HG03025 (cell line): Measurements from ENCODE around the gene CTRL.
"Not testable (repeated sequence)": the region's sequence is repeated elsewhere in the genome, so short reads cannot be mapped to it uniquely, and the experiment has no call there.

Experiments
- ATAC-seq: cut with Tn5 transposase; IDR thresholded peaks from one replicate; pipeline ENCODE4 v1.9.1; 2021; ENCODE audit warnings: mild to moderate bottlenecking, moderate library complexity; ENCODE audit not compliant: unreplicated experiment, low FRiP score

Gene CTRL

DNA sequence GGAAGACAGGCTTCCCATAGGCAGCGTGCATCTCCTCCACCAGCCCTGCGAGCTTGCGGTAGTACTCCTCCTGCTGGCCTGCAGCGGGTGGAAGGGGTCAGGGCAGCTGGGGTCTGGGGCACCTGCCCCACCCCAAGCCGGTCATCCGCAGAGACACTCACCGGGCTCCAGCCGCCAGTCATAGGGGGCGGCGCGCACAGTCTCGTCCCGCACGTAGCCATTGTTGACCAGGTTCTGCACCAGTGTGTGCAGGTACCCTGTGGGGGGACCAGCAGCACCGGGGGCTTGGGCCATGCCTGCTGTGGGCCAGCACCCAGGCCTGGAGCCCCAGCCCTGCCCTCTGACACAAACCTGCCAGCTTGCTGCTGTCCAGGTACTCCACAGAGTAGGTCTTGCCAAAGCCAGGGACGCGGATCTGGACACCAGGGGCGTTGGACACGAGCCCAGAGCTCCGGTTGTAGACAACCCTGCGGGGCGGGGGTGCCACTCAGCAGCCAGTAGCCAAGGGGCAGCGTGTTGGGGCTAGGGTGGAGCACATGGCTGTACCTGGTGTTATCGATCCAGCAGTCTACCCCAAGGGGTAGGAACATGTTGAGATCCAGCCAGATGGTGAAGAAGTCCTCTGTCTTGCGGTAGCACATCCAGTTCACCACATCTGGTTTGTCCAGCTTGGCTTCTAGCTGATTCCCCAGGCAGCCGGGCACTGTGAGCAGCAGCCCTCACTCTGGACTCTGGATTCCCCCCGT, 11.0 kb upstream of the CTRL start:
- ATAC-seq = no peak

DNA sequence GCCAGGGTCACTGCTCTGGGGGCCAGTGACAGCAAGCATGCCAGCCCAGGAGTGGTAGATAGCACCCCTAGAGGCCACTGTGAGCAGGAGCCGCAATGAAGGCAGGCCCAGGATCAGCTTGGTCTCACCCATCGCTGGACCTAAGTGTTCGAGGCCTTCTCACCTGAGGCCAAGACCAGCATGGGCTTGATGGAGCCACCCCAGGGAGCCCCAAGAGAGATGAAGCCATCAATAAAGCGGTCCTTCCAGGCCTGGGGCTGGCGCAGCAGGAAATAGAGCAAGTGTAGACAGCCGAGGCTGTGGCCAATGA, 10.5 kb upstream of the CTRL start:
- no peak for ATAC-seq

DNA sequence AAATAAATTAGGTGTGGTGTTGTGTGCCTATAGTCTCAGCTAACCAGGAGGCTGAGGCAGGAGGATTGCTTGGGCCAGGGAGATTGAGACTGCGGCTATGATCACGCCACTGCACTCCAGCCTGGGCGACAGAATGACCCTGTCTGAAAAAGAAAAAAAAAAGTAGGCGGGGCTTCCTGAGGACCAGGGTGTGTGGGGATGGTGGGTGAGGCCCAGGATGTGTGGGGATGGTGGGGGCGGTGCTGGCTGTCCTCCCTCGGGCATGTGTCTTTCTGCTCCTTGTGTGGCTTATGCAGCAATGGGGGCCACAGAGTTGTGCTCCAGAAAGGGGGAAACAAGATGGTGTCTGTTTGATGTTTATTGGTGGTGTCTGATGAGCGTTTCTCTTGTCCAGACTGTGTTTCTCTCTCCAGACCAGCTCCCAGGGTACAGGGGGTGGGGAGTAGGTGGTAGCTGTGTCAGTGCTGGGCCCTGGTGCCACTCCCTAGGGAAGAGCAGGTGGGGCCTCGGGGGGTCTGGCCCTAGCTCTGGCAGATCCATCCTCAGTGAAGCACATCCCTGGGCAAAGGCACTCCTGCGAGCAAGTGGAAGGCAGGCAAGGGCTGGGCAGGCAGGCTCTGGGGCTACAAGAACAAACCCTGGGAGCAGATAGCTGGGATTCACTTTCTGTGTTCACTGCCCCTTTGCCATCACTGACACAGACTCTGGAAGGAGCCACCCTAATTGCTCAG, 10.0 kb upstream of the CTRL start:
- no peak for ATAC-seq

DNA sequence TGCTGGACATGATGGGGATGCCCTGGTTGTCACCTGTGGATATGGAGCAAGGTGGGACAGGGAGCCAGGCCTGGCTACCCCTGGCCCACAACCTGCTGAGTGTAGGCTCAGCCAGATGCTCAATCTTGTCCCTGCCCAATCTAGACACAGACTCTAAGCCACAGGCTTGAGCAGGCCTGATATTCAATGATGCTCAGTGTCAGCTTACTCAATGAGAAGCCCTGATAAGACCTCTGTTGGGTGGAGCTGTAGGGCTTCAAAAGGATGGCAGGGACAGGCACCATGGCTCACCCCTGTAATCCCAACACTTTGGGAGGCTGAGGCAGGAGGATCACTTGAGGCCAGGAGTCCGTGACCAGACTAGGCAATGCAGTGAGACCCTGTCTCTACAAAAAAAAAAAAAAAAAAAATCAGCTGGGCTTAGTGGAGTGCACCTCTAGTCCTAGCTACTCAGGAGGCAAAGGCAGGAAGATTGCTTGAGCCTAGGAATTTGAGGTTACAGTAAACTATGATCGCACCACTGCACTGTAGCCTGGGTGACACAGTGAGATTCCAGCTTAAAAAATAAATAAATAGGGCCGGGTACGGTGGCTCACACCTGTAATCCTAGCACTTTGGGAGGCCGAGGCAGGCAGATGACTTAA, 8.9 kb upstream of the CTRL start:
- ATAC-seq = no peak

DNA sequence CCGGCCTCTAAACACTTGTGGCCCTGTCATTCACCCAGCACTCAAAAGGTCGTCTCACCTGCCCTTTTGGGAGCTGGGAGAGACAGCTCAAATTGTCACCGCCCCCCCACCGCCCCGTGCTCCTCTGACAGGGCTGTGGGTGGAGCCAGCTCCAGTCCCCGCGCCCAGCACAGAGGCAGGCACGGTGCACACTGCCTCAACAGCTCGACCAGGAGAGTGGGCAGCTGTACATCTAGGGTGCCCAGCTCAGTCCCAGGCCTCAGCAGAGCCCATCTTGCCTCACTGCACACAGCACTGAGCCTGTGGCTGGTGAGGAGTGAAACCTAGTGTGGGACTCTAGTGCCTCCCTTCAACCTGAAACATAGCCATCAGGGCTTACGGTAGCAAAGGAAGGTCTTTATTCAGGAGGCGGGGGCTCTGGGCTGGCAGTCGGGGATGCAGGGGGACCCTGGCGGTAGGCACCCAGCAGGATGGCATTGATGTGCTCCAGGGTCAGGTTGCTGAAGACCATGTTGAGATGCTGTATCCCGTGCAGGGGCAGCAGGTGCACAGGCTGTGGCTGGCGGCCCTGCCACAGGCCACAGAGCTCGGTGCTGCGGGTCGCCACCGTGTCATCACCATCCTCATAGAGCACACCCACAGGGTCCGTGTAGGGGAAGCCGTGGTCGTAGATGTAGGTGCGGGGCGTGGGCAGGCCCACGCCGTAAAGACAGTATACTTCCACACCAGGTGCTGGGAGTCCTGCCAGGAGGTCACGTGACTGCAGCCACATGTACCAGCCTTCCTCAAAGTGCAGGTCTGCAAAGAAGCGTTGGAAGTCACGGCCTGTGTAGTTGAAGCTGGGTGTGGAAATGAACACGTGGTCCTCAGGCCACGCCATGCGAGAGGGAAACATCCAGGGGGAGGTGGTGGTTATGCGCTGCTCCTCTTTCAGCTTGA, 8.1 kb upstream of the CTRL start:
- ATAC-seq = no peak

DNA sequence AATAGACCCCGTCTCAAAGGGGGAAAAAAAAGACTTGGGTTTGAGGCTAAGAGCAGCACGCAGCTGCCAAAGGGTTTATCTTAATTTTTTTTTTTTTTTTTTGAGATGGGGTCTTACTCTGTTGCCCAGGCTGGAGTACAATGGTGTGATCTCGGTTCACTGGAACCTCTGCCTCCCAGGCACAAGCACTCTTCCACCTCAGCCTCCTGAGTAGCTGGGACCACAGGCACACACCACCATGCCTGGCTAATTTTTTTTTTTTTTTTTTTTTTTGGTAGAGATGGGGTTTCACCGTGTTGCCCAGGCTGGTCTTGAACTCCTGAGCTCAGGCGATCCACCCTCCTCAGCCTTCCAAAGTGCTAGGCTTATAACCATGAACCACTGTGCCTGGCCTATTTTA, 6.1 kb upstream of the CTRL start:
- not testable (repeated sequence) for ATAC-seq

DNA sequence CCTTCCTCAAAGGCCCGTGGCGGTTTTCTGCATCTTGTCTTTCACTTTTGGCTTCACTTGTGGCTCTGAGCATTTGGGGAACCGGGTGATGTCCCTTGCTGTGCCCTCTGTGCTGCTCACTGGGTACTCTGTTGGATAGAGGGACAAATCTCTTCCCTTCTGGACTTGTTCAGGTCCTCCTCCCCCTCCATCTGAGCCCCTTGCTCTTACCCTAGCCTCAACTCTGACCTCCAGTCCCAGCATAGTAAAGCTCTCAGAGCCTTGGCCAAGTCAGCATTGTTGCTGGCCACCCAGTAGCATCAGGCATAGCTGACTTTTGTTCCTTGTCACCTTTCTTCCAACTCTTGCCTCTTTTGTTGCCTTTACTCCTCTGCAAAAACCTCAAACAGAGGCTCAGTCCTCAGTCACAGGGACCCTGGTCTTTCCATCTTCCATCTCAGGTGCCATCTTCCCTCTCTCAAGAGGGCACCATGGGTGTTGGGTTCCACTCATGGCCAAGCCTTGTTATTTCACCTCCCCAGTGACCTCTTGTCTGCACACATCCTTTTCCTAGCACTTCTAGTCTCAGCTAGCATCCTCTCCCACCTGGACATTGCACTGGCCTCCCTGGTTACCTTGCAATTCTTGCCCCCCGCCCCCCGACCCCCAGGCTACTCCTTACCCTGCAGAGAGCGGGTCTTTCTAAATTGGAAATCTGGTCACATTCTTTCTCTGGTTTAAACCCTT, 5.4 kb upstream of the CTRL start:
- ATAC-seq = no peak

DNA sequence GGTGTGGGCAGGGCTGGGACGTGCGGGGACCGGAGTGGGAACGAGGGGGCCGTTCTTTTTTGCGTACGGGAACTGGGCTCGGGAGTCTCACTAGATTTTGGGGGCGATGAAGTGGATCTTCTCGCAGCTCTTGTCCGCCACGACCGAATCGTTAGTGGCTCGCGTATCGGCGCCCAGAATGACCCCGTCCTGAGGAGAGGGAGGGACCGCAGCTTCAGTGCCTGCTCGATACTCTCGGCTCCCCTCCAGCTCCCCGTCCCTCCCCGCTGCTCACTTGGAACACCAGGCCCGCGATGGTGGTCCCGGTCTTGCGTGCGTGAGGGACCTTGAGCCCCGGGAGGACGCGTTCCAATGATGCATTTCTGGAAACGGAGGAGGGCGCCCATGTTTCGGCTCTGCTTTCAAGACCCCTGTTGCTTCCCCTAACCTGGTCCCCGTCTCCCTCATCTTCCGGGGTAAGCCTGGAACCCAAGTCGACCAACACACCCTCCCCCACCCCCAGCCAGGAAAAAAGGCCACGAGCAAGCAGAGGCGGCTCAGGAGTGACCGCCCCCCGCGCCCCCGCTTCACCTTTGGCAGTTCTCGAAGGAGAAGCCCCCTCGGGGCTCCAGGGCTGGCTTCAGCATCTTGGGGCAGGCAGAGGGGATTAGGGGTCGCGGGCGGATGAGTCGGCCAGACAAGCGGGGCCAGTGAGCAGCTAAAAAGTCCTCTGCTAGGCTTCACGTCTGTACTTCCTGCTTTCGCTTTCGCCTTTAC, 4.6 kb upstream of the CTRL start, which contains the start of gene PSMB10:
Gene PSMB10, minus strand, starts transcription at position 727 of the 756 bp plus-strand sequence. Its CDS starts 101 bp downstream, at position 626.
- ATAC-seq = no peak

DNA sequence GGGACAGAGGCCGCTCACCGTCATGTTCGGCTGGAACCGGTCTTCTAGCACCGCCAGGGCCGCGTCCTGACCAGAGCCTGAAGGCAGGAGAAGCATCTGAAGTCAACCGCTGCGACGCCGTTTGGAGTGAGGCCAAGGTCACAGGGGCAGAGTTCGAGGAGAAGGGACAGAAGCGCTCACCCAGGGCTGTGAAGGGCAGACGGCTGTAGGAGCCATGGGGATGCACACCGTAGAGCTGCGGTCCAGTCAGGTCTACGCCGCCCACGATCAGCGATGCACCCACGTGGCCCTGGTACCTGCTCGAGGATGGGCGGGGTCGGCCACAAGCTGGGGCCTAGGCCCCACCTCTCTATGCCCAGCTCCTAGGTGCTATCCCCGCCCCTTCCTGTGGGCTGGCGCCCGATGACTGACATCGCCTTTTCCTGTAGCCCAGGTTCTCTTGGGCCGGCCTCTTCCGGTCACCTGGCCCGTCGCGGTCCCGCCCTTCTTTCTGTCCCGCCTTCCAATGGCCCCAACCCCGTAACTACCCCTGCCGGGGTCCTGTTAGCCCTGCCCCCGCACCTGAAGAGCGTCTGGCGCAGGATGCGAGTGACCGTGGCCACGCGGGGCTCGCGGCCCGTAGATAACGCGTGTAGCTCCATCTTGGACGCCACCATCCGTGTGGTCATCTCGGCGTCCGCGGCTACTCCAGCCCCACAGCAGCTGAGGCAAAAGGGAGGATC, 3.9 kb upstream of the CTRL start:
- ATAC-seq = peak; percentile 68

DNA sequence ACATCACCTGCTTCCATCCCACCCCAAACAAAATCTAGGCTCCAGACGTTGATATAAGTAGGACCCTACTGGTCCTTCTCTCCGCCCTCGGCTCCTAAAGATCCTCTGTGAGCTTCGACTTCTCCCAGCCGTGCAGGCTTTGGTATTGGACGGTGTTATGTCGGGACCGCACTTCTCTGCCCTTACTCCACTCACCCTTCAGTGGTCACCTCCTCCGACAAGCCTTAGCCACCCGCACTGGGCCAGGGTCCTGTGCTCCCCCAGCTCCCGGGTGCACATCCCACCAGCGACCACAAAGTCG, 3.4 kb upstream of the CTRL start:
- ATAC-seq = no peak

DNA sequence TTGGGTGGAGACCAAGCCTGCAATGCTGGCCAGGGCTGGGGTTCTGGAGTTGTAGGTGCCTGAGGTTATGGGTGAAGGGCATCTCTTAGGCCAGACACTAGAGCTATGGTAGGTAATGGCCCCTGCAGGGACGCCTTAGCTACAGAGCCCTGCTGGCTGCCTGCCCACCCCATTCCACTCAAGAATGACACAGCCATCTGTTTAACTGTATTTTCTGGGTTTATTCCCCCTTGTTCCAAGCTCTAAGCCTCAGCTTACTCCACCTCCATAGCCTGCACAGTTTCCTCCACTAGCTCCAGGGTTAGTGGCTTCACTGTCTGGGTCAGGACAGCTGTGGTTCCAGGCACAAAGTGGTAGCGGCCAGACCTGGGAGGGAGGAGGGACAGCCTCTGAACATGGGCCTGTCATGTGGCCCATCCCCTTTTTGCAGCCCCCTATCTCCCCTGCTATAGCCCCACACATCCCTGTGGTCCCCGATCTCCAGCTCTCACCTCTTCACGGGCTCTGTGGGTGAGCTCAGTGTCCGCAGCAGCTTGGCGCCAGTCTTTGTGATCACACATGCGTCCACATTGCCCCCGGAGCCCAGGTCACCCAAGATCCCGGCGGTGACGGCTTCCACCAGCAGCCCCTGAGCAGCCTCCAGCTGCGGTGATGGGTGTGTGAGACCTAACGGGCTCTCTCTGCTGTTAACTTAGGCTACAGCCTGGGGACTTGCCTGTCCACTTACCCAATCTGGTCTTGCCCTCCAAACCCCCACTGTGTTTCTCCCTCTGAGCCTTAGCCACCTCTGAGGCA, 2.8 kb upstream of the CTRL start:
- no peak for ATAC-seq

DNA sequence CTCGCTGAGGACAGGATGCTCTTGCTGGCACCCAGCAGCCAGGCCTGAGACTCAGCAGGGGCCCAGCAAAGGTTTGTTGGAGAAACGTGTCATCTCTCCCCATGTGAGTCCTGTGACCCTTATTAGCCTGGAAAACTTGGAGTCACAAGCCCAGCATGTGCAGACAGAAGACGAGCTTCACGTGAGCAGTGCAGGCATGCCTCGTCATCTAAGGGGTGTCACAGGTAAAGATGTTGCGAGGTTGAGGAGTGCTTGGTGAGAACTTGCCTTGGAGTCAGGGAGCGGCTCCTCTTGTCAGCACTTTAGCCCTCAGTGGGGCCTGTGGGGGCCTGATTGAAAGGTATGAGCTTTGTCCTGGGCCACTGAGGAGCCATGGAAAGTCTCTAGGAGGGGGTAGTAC, 2.1 kb upstream of the CTRL start:
- no peak for ATAC-seq

DNA sequence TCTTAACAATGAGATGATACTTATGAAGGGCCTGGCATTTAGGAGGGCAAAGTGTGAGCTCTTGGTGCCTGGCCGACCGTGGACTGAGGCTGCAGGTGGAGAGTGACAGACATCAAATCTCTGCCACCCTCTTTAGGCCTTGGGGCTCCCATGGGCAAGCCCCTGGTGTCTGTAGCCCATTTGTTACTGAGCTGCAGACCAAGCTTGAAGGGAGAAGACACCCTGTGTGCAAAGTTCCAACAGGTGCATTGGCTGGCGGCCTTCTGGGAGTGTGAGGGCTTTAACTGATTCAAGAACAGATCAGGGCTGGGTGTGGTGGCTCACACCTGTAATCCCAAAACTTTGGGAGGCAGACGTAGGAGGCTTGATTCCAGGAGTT, 789 bp upstream of the CTRL start:
- ATAC-seq = no peak

DNA sequence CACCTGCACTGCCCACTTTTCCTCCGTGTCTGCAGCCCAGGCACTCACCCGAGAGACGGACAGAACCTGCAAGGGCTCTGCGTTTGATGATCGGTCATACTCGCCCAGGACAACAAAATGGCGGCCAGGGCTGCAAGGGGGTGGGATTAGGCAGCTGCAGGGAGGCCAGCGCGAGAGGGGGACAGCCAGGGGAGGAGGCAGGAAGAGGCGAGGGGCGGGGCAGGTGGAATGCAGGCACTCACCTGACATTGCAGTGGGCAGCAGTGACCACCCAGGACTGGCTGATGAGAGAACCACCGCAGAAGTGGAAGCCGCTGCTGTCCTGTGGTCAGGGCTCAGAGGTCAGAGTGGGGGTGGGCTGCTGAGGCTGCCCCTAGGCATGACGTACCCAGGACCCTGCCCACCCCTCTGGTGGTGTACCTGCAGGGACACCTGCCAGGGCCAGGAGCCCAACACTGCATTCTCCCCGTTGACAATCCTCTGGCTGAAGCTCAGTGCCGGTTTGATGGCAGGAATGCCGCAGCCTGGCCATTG, 917 bp downstream of the CTRL start:
- ATAC-seq = no peak

DNA sequence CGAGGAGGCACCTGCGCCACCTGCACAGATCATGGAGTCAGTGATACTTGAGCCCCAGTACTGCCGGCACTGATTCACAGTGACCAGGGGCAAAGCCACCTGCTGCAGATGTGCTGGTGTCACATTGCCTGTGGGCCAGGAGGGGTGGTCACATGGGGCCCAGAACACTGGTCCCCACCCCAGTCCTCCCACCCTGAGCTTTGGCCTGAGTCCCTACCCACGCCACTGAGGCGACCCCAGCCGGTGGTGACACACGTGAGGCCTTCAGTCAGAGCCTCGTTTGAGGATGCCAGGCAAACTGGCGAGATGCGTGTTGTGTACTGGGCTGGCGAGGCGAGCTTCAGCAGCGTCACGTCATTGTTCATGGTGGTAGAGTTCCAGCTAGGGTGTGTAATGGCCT, 1.5 kb downstream of the CTRL start:
- ATAC-seq = no peak

DNA sequence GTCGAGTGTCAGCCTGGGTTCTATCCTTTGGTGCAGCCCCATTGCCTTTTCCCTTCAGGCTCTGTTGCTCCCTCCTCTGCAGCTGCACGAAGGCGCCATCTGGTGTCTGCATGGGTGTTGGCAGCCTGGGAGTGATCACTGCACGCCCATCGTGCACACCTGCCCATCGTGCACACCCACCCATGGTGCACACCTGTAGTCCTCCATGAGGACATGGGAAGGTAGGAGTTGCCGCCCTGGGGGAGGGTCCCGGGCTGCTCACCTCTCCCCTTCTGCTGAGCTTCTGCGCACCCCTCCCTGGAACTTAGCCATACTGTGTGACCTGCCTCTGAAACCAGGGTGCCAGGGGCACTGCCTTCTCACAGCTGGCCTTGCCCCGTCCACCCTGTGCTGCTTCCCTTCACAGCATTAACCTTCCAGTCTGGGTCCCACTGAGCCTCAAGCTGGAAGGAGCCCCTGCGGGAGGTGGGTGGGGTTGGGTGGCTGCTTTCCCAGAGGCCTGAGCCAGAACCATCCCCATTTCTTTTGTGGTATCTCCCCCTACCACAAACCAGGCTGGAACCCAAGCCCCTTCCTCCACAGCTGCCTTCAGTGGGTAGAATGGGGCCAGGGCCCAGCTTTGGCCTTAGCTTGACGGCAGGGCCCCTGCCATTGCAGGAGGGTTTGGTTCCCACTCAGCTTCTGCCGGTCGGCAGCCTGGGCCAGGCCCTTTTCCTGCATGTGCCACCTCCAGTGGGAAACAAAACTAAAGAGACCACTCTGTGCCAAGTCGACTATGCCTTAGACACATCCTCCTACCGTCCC, 2.9 kb downstream of the CTRL start:
- ATAC-seq = no peak

DNA sequence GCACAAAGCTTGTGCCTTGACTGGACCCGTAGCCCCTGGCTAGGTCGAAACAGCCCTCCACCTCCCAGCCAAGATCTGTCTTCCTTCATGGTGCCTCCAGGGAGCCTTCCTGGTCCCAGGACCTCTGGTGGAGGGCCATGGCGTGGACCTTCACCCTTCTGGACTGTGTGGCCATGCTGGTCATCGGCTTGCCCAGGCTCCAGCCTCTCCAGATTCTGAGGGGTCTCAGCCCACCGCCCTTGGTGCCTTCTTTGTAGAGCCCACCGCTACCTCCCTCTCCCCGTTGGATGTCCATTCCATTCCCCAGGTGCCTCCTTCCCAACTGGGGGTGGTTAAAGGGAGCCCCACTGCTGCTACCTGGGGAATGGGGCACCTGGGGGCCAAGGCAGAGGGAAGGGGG, 3.5 kb downstream of the CTRL start:
- ATAC-seq = no peak
